GM12891 (cell line): Measurements from ENCODE around the gene MANEA.
"Not testable (repeated sequence)": the region's sequence is repeated elsewhere in the genome, so short reads cannot be mapped to it uniquely, and the experiment has no call there.

Experiments used
- DNase-seq: peaks from one replicate; pipeline ENCODE4 v3.0.0; 2011; ENCODE audit warnings: low spot score; ENCODE audit not compliant: insufficient read length
- FAIRE-seq: peaks from 2 replicates; lab custom pipeline; 2011; peaks lifted over from hg19 to GRCh38; lab: Jason Lieb, UNC
- PAX5 ChIP-seq: IDR thresholded peaks from 2 replicates; pipeline ENCODE4 v1.6.1; 2011; ENCODE audit warnings: low read length, moderate library complexity, mild to moderate bottlenecking; ENCODE audit not compliant: insufficient read depth, severe bottlenecking
- POLR2A ChIP-seq: IDR thresholded peaks from 2 replicates; pipeline ENCODE4 v1.6.1; 2011; ENCODE audit warnings: low read depth, low read length, control low read depth
- POLR2AphosphoS5 ChIP-seq: IDR thresholded peaks from 2 replicates; pipeline ENCODE4 v1.6.1; 2011; ENCODE audit warnings: low read depth, low read length, control low read depth
- POU2F2 ChIP-seq: IDR thresholded peaks from 2 replicates; pipeline ENCODE4 v1.6.1; 2011; ENCODE audit warnings: low read depth, mild to moderate bottlenecking, control low read depth, low read length, moderate library complexity
- SPI1 ChIP-seq: IDR thresholded peaks from 2 replicates; pipeline ENCODE4 v1.6.1; 2011; ENCODE audit warnings: low read depth, low read length, control low read depth
- TAF1 ChIP-seq: IDR thresholded peaks from 2 replicates; pipeline ENCODE4 v1.6.1; 2011; ENCODE audit warnings: low read depth, low read length, control low read depth

Gene MANEA

GRCh38 chr6:95578106-95578410, 723 bp downstream of the MANEA start:
- DNase-seq (no peak), FAIRE-seq (peak; percentile 83)
- peak; percentile 18; the same call in 1 of the 2 replicates for TF ChIP-seq SPI1
- no peak for TF ChIP-seq TAF1

- FAIRE-seq (no peak), DNase-seq (no peak)
- TF ChIP-seq PAX5 (no peak), TAF1 (no peak)
Measured at GRCh38 chr6:95581073-95581472, 3.7 kb downstream of the MANEA start.

DNA sequence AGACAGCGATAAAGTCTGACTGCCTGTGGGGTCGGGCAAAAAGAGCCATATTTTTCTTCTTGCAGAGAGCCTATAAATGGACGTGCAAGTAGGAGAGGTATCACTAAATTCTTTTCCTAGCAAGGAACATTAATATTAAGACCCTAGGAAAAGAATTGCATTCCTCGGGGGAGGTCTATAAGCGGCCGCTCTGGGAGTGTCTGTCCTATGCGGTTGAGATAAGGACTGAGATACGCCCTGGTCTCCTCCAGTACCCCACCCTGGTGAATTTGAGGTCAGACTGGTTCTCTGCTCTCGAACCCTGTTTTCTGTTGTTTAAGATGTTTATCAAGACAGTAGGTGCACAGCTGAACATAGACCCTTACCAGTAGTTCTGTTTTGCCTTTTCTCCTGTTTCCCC, 6.9 kb downstream of the MANEA start:
- not testable (repeated sequence) for DNase-seq, FAIRE-seq

DNA sequence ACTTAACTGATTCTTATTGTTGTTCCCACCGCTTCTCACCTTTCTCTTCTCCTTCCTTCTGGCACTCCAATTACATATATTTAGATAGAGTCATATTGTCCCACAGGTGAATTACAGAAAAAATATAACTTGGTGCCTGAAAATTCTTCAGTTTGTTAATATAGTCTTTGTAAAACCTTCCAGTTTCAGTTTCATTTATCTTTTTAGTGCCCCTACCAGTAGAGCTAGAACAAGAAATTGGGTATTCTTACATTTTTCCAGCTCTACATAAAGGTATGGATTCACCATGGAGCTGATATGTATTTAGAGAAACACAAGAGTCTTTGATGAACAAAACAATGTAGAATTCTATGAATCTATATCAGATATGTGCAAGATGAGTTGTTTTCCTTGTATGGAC, 10.7 kb downstream of the MANEA start:
- no peak for TF ChIP-seq TAF1
- TF ChIP-seq POLR2A, result no peak
- TF ChIP-seq SPI1, result no peak
- TF ChIP-seq POLR2AphosphoS5, result no peak
- TF ChIP-seq POU2F2, result no peak
- TF ChIP-seq PAX5, result no peak
- no peak for DNase-seq
- FAIRE-seq, result no peak

- FAIRE-seq (no peak), DNase-seq (no peak)
- TF ChIP-seq PAX5, result no peak
- TF ChIP-seq TAF1, result no peak
- TF ChIP-seq SPI1, result no peak
- TF ChIP-seq POLR2A, result no peak
- TF ChIP-seq POU2F2, result no peak
- TF ChIP-seq POLR2AphosphoS5, result no peak
Measured at GRCh38 chr6:95589067-95589466, 11.7 kb downstream of the MANEA start.

DNA sequence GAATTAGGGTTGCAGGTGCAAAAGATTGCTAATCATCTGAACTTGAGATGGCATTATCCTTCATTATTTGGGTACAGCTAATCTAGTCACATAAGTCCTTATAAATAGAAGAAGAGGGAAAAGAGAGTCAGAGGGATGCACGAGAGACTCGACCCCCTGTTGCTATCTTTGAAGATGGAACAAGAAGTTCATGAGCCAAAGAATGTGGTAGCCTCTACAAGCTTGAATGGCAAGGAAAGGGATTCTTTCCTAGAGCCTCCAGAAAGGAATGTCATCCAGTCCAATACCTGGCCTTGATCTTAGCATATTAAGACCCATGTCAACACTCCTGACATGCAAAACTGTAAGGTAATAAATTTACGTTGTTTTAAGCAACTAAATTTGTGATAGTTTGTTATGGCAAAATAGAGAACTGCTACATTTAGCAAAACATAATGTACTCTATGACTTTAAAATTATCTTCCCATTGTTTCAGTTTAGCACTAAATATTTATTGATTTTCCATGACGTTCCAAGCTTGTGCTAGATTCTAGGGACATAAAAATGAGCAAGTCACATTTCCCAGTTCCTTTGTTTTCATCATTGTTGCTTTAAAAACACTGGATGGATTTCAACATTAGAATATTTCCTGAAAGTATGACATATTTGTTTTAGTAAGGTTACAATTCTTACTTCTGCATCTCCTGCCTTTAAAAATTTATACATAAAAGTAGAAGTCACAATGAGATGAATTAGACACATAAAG, 12.7 kb downstream of the MANEA start:
- TF ChIP-seq PAX5 (no peak), SPI1 (no peak), POLR2AphosphoS5 (no peak), POLR2A (no peak), POU2F2 (no peak), TAF1 (no peak)
- FAIRE-seq, result no peak
- no peak for DNase-seq

GRCh38 chr6:95593025-95593424, 15.7 kb downstream of the MANEA start:
- TF ChIP-seq SPI1, result no peak
- TF ChIP-seq POLR2A, result no peak
- TF ChIP-seq TAF1, result no peak
- TF ChIP-seq POLR2AphosphoS5, result no peak
- no peak for TF ChIP-seq POU2F2
- no peak for TF ChIP-seq PAX5
- FAIRE-seq (no peak), DNase-seq (no peak)

DNA sequence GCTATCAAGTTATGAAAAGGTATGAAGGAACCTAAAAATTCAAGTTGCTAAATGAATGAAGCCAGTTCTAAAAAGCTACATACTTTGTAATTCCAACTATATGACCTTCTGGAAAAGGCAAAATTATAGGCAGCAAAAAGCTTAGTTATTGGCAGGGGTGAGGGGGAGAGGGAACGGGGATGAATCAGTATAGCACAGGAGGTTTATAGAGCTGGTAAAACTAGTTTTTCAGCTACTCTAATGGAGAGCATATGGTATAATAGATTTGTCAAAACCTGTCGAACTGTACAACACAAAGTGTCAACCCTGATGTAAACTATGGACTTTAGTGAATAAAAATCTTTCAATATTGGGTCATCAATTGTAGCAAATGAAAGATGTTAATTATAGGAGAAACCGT, 18.7 kb downstream of the MANEA start:
- DNase-seq, result no peak
- TF ChIP-seq PAX5, result no peak
- no peak for TF ChIP-seq POLR2AphosphoS5
- TF ChIP-seq TAF1, result no peak
- TF ChIP-seq POLR2A, result no peak
- no peak for TF ChIP-seq POU2F2
- TF ChIP-seq SPI1, result no peak
- FAIRE-seq, result no peak

DNA sequence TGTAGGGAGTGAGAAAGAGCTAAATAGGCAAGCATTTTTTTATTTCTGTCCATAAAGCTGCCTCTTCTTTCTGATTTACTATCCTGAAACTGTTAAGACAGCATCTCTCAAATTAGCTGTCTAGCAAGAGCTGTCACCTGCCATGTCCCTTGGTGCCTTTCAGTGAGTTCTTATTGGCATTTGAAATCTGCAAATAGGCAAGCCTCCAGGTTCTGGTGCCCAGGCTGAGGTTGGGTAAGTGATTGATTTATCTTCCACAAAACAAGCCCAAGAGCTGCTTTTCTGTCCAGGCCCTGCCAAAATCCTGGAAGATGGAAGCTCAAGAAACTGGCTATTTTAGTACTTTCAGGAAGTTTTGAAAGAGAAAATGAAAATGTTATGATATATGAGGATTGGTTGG, 22.4 kb downstream of the MANEA start:
- TF ChIP-seq TAF1, result no peak
- no peak for TF ChIP-seq POU2F2
- TF ChIP-seq POLR2A, result no peak
- TF ChIP-seq PAX5, result no peak
- no peak for TF ChIP-seq POLR2AphosphoS5
- TF ChIP-seq SPI1, result no peak
- FAIRE-seq, result no peak
- no peak for DNase-seq

DNA sequence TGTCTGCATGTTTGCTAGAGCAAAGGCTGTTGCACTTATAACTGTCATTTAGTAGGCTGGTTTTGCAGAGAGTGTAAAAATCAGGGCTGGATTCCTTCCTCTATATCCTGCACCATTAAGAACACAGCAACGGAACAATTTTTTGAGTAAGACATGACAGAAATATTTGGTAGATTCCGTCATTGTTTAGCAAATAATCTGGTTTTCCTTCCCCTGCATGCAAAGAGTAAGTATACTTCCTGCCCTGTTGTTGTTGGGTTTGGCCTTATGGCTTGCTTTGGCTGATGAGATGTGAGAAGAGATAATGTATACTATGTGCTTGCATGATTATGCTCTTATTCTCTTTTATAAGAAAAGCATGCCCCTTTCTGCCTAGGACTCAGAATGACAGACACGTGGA, 23.8 kb downstream of the MANEA start:
- FAIRE-seq (no peak), DNase-seq (no peak)
- TF ChIP-seq SPI1 (no peak), POU2F2 (no peak), TAF1 (no peak), PAX5 (no peak), POLR2A (no peak), POLR2AphosphoS5 (no peak)
